Measurements from ENCODE around the gene ZFX.
A peak's percentile ranks its signal among the peaks of the same experiment; 100 is the strongest.
"Not testable (repeated sequence)": the region's sequence is repeated elsewhere in the genome, so short reads cannot be mapped to it uniquely, and the experiment has no call there.

The ZFX gene

DNA sequence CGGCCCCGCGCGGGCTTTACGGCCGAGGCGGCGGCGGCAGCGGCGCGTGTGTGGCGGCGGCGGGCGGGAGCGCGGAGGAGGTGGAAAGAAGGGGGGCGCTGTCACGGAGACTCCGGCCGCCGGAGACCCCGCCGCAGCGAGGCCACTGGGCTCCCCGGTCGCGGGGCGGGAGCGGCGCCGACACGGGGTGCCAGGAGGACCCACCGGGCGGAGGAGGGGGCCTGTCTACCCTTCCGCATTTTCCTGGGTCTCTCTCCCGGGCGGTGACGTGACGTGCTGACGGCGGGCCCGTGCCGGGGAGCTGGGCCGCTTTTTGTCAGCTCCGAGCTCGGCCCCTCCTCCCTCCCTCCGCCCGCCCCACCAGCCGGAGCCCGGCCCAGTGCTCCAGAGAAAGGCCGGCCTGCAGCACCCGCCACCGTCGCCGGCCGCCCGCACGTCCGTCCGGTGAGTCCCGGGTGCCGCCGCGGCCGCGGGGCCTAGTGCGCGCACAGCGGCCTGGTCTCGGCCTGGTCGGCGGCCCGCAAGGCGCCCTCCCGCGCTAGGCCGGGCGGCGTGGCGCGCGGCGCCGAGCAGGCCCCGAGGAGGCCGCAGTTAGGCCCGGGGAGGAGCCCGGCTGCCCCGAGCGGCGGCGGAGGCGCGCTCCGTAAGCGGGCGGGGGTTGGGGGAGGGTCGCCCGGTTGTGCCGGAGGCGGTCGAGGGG, at the start of gene ZFX:
Gene ZFX (plus strand): TSS at position 379 of the 700 bp plus-strand sequence. CDS start 23,014 bp downstream, outside the sequence.
- peak; percentile 33 to 67 for DNase-seq

DNA sequence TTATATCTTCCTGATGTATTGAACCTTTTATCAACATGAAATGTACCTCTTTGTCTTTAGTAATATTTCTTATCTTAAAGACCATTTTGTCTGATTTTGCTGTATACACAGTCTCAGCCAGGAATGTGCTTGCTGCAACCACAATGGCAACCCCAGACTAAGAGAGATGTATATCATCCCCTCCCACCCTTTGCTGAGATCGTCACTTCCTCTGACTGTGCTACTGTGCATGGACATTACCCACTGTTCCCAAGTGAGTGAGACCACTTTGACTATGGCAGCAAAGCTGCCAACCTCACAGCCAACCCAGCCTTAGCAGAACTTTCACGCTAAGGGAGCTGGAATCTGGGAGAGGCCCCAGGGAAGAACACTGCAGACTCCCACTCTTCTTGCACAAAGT, 48.8 kb upstream of the ZFX start:
- no peak for DNase-seq

DNA sequence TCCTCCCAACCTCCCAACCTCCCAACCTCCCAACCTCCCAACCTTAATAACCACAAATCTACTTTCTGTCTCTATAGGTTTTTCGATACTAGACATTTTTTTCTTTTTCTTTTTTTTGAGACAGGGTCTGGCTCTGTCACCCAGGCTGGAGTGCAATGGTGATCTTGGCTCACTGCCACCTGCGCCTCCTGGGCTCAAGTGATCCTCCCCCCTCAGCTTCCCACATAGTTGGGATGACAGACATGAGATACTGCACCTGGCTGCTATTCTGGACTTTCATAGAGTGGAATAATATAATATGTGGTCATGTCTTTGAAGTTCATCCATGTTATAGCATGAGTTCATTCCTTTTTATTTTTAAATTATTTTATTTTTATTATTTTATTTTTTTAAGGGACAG, 39.5 kb upstream of the ZFX start:
- DNase-seq: no peak

DNA sequence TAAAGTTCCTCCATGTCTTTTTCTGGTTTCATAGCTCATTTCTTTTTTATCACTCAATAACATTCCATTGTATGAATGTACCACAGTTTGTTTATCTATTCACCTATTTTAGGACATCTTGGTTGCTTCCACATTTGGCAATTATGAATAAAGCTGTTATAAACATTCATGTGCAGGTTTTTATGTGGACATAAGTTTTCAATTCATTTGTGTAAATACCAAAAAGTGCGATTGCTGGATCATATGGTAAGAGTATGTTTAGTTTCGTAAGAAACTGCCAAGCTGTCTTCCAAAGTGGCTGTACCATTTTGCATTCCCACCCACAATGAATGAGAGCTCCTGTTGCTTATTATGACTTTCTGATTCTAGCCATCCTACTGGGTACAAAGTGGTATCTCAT, 36.3 kb upstream of the ZFX start:
- DNase-seq: no peak

DNA sequence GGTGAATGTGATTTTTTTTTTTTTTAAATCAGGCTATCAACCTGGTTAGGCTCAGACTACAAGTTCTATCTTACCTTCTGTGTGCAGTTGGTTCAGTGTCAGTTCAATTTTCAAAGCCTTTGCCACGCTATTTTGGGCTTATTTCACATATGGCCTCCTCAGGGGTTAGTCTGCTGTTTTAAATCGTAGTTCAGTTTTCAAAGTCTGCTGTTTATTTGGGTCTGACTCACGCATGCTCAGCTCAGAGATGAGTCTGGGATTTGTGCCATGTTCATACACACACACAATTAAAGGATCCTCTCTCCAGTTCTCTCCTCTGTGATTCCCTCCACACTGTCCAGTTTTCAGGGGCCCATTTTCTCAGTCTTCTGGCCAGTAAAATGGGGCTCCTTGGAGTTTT, 32.3 kb upstream of the ZFX start:
- DNase-seq: peak; percentile 24 to 41

- DNase-seq: no peak
Observed at GRCh38 chrX:24124244-24124799, 25.2 kb upstream of the ZFX start.

- DNase-seq: no peak
Observed at GRCh38 chrX:24125028-24125612, 24.4 kb upstream of the ZFX start.

DNA sequence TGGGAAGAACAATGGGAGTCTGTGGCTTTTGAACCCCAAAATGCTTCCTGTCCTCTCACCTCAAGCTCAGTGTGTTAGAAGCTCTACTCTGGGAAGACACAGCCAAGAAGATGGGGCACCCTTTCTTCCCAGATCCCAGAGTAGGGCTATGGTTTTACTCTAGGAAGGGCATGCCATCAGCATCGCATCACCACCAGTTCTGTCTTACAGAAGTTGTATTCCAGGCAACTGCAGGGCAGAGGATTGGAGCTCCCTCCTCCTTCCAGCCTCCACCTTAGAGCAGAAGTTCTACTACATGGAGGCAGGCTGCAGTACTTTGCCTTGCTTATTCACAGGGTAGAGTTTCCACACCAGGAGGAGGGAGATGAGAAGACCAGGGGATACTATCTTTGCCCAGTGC, 18.1 kb upstream of the ZFX start:
- DNase-seq: no peak

DNA sequence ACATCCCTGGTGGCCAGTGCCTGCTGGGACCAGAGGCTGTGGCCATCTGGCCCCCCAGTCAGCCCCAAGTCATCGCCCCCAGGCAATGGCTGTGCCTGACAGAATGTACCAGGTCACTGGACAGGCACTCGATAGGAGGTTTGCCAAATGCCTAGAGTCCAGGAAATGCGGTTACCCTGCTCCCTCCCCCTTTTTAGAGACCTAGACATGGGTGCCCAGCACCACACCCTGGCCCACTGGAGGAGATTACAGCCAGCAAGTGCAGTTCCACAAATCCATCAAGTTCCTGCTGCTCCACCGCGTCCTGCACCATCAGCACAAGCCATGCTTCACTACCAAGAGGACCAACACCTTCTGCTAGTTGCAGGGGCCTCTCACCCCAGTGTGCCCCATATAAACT, 16.2 kb upstream of the ZFX start:
- DNase-seq: no peak

- DNase-seq: not testable (repeated sequence)
Observed at GRCh38 chrX:24135768-24136167, 13.8 kb upstream of the ZFX start.

DNA sequence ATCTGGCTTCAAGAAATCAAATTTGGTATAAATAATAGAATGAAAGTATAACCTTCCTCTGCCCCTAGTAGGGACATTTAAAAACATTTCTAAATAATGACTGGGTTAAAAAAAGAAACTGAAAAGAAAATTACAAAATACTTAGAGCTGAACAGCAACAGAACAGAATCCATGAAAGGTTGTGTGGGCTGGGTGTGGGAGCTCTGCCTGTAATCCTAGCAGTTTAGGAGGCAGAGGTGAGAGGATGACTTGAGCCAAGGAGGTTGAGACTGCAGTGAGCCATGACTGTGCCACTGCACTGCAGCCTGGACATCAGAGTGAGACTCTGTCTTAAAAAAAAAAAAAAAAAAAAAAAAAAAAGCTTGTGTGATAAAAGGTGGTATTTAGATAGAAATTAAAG, 12.3 kb upstream of the ZFX start:
- DNase-seq: no peak

- not testable (repeated sequence) for DNase-seq
Observed at GRCh38 chrX:24143982-24144381, 5.5 kb upstream of the ZFX start.

GRCh38 chrX:24144528-24144927, 5.0 kb upstream of the ZFX start:
- DNase-seq: no peak

DNA sequence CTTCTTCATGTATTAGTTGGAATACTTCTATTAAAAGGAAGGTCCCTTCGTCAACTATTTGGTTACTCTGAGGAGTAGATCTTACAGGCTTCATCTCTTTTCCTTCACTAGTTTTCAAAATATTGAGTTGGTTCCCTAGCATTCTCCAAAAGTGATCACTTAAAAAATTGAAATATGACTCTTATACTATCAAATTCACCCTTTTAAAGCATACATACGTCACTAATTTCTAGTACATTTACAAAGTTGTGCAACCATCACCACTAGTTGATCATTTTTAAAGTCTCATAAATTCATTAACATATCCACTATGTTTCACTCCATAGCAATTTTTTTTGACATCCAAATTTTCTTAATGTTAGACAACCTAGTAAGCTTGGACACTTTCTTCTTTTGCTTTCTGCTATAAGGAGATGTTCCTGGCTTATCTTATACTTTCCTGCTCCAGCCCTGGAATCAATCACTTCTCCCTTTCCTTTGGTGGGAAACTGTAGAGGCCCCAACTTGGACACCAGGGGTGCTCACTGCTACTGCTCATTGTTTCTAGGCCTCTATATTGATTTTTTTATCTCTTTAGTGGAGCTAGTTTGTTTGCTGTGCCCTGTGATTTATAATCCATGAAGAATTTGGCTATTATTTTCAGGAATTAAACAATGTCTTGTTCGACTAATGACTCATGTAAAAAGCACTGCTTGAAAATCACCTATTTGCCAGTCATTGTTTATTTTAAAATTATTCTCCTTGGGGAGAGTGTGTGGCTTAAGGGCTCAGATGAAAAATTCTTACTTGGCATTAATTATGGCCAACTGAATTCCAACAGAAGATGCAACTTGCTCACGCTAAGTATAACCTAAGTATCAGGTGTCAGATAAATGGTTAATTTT, 4.0 kb upstream of the ZFX start:
- DNase-seq: no peak

DNA sequence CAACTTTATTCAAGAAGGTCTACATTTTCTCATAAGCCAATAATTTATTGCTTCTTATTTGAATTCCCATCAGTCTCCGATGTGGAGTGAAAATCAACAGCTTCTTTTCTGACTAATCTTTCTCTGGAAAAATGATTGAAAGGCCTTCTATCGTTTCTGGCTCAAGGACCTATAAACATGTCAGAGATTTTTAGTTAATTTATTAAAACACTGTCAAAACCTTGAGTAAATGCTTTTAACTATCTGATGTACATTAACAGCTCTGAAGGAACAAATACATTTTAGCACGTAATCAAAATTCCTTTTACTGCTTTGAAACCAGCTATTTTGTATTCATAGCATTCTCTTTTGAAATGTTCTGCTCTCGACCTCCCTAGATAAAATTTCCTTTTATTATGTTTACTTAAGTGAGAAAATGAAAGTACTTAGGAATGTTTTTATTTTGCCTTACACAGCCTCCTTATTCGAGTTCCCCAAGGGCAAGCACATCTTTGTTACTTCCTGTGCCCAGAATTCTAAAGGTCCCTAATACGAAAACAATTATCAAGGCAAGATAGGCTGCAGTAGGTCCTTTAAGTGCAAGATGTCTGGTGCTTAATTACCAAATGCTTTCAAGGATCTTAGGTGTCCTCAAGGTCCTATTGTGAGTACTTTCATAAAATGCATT, 3.1 kb upstream of the ZFX start:
- no peak for DNase-seq

- DNase-seq: no peak
Observed at GRCh38 chrX:24147165-24147564, 2.4 kb upstream of the ZFX start.

DNA sequence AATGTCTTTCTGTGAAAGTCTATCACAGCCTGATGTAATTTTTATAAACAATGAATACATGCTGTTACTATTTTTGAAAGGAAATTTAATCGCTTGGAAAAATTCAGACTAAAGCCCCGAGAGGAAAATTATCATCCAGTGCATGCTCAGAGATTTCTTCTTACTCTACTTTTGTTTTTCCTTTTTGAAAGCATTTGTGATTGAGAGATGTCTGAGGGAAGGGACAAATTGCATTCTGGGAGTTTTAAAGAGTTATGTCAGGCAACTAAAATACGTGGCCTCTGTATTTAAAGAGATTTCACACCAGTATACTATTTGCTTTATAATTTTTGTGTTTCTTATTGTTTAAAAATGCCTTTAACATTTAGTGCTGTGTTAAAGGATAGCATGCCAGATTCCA, 1.4 kb upstream of the ZFX start:
- DNase-seq: peak in 1 of 2 donors; percentile 20

DNA sequence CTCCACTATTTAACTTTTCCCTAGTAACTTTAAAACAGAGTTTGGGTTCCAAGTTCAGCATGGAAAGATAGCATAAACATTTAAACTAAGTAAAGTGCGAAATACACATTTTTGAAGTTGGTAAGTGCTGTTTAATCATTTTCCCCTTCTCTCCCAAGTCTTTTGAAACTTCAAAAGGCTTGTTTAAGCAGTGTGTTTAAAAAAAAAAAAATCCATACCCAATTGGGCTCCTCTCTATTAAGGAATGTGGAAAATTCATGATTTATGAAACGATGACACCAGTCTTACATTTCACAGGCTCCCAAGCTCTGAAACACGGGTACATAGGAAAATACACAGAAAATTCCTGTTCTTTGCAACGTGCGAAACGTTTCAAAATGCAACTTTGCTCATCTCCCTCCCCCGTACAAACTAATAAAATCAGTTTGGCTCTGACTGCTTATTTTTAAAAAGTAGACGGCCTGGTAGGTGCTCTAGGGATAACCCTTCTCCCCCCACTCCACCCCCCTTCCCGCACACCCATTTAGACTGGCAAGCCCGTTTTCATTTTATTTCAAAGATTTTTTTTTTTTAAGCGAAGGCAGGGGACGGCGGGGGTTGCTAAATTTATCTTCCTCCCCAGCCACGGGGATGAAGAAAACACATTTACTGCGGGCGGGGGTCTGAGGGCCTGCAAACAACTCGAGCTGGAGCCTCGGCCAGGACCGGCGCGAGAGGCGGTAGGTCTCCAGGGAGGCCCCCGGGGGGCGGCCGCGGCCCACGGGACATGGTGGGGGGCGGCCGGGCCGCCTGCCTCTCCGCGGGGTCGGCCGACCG, 786 bp upstream of the ZFX start:
- no peak for DNase-seq

GRCh38 chrX:24150051-24150790, 692 bp downstream of the ZFX start:
- DNase-seq: peak; percentile 84 to 95

- DNase-seq: no peak
Observed at GRCh38 chrX:24150898-24151297, 1.4 kb downstream of the ZFX start.

DNA sequence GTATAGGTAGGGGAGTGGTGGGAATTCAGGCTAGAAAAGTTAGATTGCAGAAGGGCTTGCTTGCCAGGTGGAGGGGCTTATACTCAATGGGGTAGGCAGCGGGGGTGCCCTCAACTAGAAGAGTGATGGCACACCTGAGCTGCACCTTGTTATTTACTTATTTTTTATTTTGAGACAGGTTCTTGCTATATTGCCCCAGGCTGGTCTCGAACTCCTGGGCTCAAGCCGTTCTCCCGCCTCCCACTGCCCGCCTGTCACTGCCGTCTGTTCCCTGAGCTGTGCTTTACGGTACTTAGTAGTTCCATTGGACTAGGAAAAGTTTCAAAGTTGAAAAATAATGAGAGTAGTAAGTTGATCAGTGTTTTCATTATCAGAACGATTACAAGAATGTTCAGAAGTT, 2.0 kb downstream of the ZFX start:
- no peak for DNase-seq
